Uterus (tissue), 2 donors: ENCODE measurements around the gene SDSL.

Experiments used
- CTCF ChIP-seq, 4 experiments: fragments of 200-600 bp in 2 of 4; fragments of 450-650 bp in 2 of 4; sonication (generic) in 2 of 4; IDR thresholded peaks; one replicate each; pipeline ENCODE4 v1.5.1; 2016 to 2019; ENCODE audit warnings: antibody characterized with exemption in 4 of 4, mild to moderate bottlenecking in 2 of 4, moderate library complexity in 1 of 4
- POLR2A ChIP-seq, 2 donors: fragments of 450-650 bp; IDR thresholded peaks; one replicate each; pipeline ENCODE4 v1.6.1; 2016; ENCODE audit warnings: antibody characterized with exemption in 2 of 2, mild to moderate bottlenecking in 1 of 2, moderate library complexity in 1 of 2

DNA sequence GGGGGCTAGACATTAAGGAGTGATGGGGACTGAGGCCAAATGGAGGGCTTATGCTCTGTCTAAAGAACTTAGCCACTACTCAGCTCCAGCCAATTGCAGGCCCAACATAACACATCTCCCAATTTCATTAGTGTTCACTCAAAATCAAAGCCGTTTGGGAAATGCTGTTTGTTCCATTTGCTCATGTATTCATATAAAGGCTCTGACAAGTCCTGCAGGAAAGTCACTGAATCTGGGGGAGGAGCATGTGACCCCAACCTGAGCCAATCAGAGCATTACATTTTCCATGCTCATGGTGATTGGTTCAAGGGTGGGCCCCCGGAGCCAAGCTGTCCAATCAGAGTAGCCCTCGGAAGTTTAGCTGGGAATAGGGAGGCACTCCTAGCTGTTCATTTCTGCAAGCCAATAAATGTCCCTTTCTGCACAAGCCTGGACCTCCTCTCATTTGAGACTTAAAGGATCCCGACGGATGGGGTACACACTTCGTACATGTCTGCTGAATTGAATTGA lies 20.9 kb downstream of the SDSL start:
- TF ChIP-seq CTCF (IDR thresholded peaks at IDR 0.05) = no peak
- no peak for TF ChIP-seq POLR2A (IDR thresholded peaks at IDR 0.05)
